ENCODE data around the gene C8G.

DNA sequence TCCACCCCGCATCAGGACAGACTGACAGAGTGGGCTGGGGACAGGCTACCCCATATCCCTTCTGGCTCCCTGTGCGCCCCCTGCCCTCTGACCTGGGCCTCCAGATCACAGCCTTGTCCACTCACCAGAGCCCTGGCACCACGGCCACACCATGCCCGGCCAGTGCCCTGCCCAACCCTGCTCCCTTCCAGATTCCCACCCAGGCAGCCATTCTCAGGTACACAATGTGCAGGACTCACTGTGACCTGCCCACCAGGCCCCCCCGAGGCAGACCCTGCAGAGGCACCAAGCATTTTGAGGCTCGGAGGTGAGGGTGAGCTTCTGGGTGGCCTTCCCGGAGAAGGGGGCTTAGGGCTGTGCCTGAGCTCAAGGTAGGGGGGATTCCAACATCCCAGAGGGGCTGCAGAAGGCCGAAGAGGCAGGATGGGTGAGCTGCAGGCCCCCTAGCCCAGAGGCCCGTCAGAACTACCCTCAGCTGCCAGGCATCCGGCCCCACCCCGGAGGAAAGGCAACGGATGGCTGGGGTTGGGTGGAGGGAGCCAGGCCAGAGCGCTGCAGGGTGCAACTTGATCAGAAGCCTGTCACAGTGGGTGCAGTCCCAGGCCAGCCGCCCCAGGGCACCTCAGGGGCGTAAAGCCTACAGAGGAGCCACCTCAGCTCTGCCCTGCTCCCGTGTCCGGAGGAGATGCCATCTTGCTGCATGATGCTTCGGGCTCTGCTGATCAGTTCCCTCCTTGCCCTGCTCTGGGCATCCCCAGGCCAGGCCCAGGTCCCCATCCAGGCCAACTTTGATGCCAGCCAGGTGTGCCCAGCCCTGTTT is 37.4 kb downstream of the C8G start, which contains the start of gene LCNL1:
- TF ChIP-seq, protein P1, sequence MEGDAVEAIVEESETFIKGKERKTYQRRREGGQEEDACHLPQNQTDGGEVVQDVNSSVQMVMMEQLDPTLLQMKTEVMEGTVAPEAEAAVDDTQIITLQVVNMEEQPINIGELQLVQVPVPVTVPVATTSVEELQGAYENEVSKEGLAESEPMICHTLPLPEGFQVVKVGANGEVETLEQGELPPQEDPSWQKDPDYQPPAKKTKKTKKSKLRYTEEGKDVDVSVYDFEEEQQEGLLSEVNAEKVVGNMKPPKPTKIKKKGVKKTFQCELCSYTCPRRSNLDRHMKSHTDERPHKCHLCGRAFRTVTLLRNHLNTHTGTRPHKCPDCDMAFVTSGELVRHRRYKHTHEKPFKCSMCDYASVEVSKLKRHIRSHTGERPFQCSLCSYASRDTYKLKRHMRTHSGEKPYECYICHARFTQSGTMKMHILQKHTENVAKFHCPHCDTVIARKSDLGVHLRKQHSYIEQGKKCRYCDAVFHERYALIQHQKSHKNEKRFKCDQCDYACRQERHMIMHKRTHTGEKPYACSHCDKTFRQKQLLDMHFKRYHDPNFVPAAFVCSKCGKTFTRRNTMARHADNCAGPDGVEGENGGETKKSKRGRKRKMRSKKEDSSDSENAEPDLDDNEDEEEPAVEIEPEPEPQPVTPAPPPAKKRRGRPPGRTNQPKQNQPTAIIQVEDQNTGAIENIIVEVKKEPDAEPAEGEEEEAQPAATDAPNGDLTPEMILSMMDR (IDR thresholded peaks at IDR 0.05): no peak
- TF ChIP-seq EZH2 (IDR thresholded peaks at IDR 0.05; ENCODE audit: borderline replicate concordance, insufficient read depth, low read depth, low read length, poor library complexity, severe bottlenecking): no peak

All from B cell (primary cell).